H1 (cell line): ENCODE measurements around the gene CDH26. TPM values are rescaled to one million over a fixed set of nuclear protein-coding genes. Genes with fewer than 3 reads are reported as not detected.

Experiments used
- CTCF ChIA-PET: fragments of 300-600 bp; sonication (Branson Sonifier 250); formaldehyde crosslinking; loops from one replicate; lab custom pipeline; 2021; ENCODE audit not compliant: partially characterized antibody; lab: Charles Lee
- POLR2A ChIA-PET: fragments of 300-600 bp; sonication (Branson Sonifier 250); formaldehyde crosslinking; loops from one replicate; lab custom pipeline; 2021; ENCODE audit warnings: inconsistent platforms; ENCODE audit not compliant: partially characterized antibody; lab: Charles Lee
- DNase-seq, 2 experiments: peaks; one replicate each; pipeline versions ENCODE4 v3.0.0 to v3.0.0-alpha.2; 2010 to 2022; ENCODE audit warnings: low spot score in 2 of 2, low read depth in 1 of 2, mixed read lengths in 1 of 2
- FAIRE-seq: peaks from 2 replicates; lab custom pipeline; 2011; peaks lifted over from hg19 to GRCh38; lab: Jason Lieb, UNC
- H2AFZ ChIP-seq: 2 replicates; pipeline ENCODE4 v1.8.1; 2012; ENCODE audit warnings: low read length, inconsistent platforms
- H2AK5ac ChIP-seq: 2 replicates; pipeline ENCODE4 v1.6.1; 2013; ENCODE audit warnings: low read depth, low read length
- H2BK120ac ChIP-seq: replicated peaks from 2 replicates; pipeline ENCODE3; 2013; ENCODE audit warnings: low read depth, low read length, inconsistent platforms
- H2BK12ac ChIP-seq: 2 replicates; pipeline ENCODE4 v1.6.1; 2013; ENCODE audit warnings: low read depth, low read length
- H2BK15ac ChIP-seq: 2 replicates; pipeline ENCODE4 v1.6.1; 2013; ENCODE audit warnings: low read length
- H2BK20ac ChIP-seq: 2 replicates; pipeline ENCODE4 v1.6.1; 2013; ENCODE audit warnings: low read length
- H2BK5ac ChIP-seq: 2 replicates; pipeline ENCODE4 v1.6.1; 2013; ENCODE audit warnings: low read depth, low read length
- H3K14ac ChIP-seq: 2 replicates; pipeline ENCODE4 v1.6.1; 2013; ENCODE audit warnings: inconsistent platforms; ENCODE audit not compliant: insufficient read length
- H3K18ac ChIP-seq: 2 replicates; pipeline ENCODE4 v1.6.1; 2013; ENCODE audit warnings: low read length; ENCODE audit errors: extremely low read depth
- H3K23ac ChIP-seq: 2 replicates; pipeline ENCODE4 v1.6.1; 2013; ENCODE audit warnings: inconsistent platforms; ENCODE audit not compliant: insufficient read length
- H3K23me2 ChIP-seq: 2 replicates; pipeline ENCODE4 v1.6.1; 2013; ENCODE audit warnings: low read depth, low read length
- H3K27ac ChIP-seq: 2 replicates; pipeline ENCODE4 v1.6.1; 2011; ENCODE audit warnings: low read depth, low read length, inconsistent platforms
- H3K27me3 ChIP-seq, 4 experiments: replicated peaks in 1 of 4; 1 replicate in 1 of 4; 2 replicates in 3 of 4; pipeline versions ENCODE4 v1.6.1 to v1.8.1; 2011 to 2013; ENCODE audit warnings: low read length in 3 of 4, mild to moderate bottlenecking in 3 of 4, inconsistent platforms in 2 of 4, mixed read lengths in 2 of 4, moderate library complexity in 1 of 4; ENCODE audit not compliant: control insufficient read depth in 3 of 4, insufficient read depth in 3 of 4; ENCODE audit errors: extremely low read depth in 1 of 4
- H3K36me3 ChIP-seq, 4 experiments: 2 replicates each; pipeline versions ENCODE4 v1.6.1 to v1.8.1; 2011 to 2013; ENCODE audit warnings: mild to moderate bottlenecking in 4 of 4, low read length in 3 of 4, moderate library complexity in 2 of 4, control low read depth in 1 of 4, inconsistent platforms in 1 of 4; ENCODE audit not compliant: insufficient read depth in 4 of 4, control insufficient read depth in 2 of 4
- H3K4ac ChIP-seq: replicated peaks from 2 replicates; pipeline ENCODE3; 2013; ENCODE audit warnings: low read length, low read depth, mixed read lengths, inconsistent platforms; ENCODE audit not compliant: insufficient read length
- H3K4me1 ChIP-seq, 4 experiments: replicated peaks in 1 of 4; 1 replicate in 1 of 4; 2 replicates in 3 of 4; pipeline versions ENCODE4 v1.6.1 to v1.8.1; 2011 to 2013; ENCODE audit warnings: low read length in 3 of 4, inconsistent platforms in 2 of 4, mixed read lengths in 1 of 4; ENCODE audit not compliant: insufficient read depth in 4 of 4, control insufficient read depth in 3 of 4
- H3K4me2 ChIP-seq, 2 experiments: 2 replicates each; pipeline versions ENCODE4 v1.6.1 to v1.8.1; 2011 to 2013; ENCODE audit warnings: low read depth in 2 of 2, low read length in 2 of 2, control low read depth in 1 of 2, inconsistent platforms in 1 of 2, mild to moderate bottlenecking in 1 of 2; ENCODE audit not compliant: insufficient read depth in 1 of 2
- H3K4me3 ChIP-seq, 4 experiments: fragments of 200-600, 300-600 bp in 1 of 4; sonication (generic), shearing (Covaris generic), sonication (Bioruptor Twin) in 1 of 4; 2 replicates each; pipeline versions ENCODE4 v1.5.1 to v1.8.1; 2011 to 2016; ENCODE audit warnings: low read length in 4 of 4, low read depth in 3 of 4, control low read depth in 2 of 4, inconsistent platforms in 2 of 4, mild to moderate bottlenecking in 2 of 4, mixed read lengths in 1 of 4, moderate library complexity in 1 of 4; ENCODE audit not compliant: insufficient read depth in 2 of 4; ENCODE audit errors: extremely low read depth in 1 of 4
- H3K56ac ChIP-seq: replicated peaks from 2 replicates; pipeline ENCODE3; 2013; ENCODE audit warnings: low read depth, mild to moderate bottlenecking, mixed read lengths, low read length, inconsistent platforms; ENCODE audit not compliant: insufficient read length
- H3K79me1 ChIP-seq: 2 replicates; pipeline ENCODE4 v1.6.1; 2013; ENCODE audit warnings: low read depth, low read length, control low read depth
- H3K79me2 ChIP-seq, 2 experiments: 2 replicates each; pipeline versions ENCODE4 v1.6.1 to v1.8.1; 2012 to 2013; ENCODE audit warnings: low read length in 2 of 2, mild to moderate bottlenecking in 2 of 2, inconsistent platforms in 1 of 2; ENCODE audit not compliant: insufficient read depth in 2 of 2, control insufficient read depth in 1 of 2
- H3K9ac ChIP-seq, 4 experiments: replicated peaks in 1 of 4; 1 replicate in 1 of 4; 2 replicates in 3 of 4; pipeline versions ENCODE4 v1.6.1 to v1.8.1; 2011 to 2013; ENCODE audit warnings: low read depth in 3 of 4, low read length in 3 of 4, control low read depth in 2 of 4, mild to moderate bottlenecking in 2 of 4, moderate library complexity in 2 of 4, inconsistent platforms in 1 of 4; ENCODE audit errors: extremely low read depth in 1 of 4
- H3K9me3 ChIP-seq, 2 experiments: 2 replicates each; pipeline versions ENCODE4 v1.6.1 to v1.8.1; 2012 to 2013; ENCODE audit warnings: mild to moderate bottlenecking in 2 of 2, moderate library complexity in 2 of 2, control low read depth in 1 of 2, inconsistent platforms in 1 of 2, low read depth in 1 of 2, low read length in 1 of 2, mixed read lengths in 1 of 2; ENCODE audit not compliant: insufficient read depth in 2 of 2
- H4K20me1 ChIP-seq, 2 experiments: replicated peaks in 1 of 2; 2 replicates each; pipeline versions ENCODE3 to v1.8.1; 2011 to 2013; ENCODE audit warnings: inconsistent platforms in 2 of 2, low read length in 2 of 2, mild to moderate bottlenecking in 1 of 2; ENCODE audit not compliant: insufficient read depth in 2 of 2, control insufficient read depth in 1 of 2
- H4K5ac ChIP-seq: 2 replicates; pipeline ENCODE4 v1.6.1; 2013; ENCODE audit warnings: low read length, low read depth, mixed read lengths, inconsistent platforms; ENCODE audit not compliant: insufficient read length
- H4K8ac ChIP-seq: 2 replicates; pipeline ENCODE4 v1.8.0; 2013; ENCODE audit warnings: mild to moderate bottlenecking, moderate library complexity, low read length, inconsistent platforms; ENCODE audit not compliant: insufficient read depth; ENCODE audit errors: extremely low read depth
- H4K91ac ChIP-seq: replicated peaks from 2 replicates; pipeline ENCODE3; 2013; ENCODE audit warnings: low read length, mixed read lengths, inconsistent platforms; ENCODE audit not compliant: insufficient read length
- EZH2 ChIP-seq: fragments of 200-600 bp; sonication (generic); IDR thresholded peaks from 2 replicates; pipeline ENCODE4 v1.7.1; 2012; ENCODE audit warnings: low read depth, mild to moderate bottlenecking, moderate library complexity, low read length, inconsistent platforms; ENCODE audit not compliant: severe bottlenecking
- JUN ChIP-seq: IDR thresholded peaks from 2 replicates; pipeline ENCODE4 v1.6.1; 2011; ENCODE audit warnings: low read depth, mild to moderate bottlenecking, improper control_type of control experiment, low read length
- NRF1 ChIP-seq: IDR thresholded peaks from 2 replicates; pipeline ENCODE4 v1.6.1; 2011; ENCODE audit warnings: mild to moderate bottlenecking, low read depth, low read length, improper control_type of control experiment
- POLR2A ChIP-seq, 2 experiments: IDR thresholded peaks; 1 replicate in 1 of 2; 2 replicates in 1 of 2; pipeline ENCODE4 v1.6.1; 2011; ENCODE audit warnings: low read depth in 2 of 2, low read length in 2 of 2, mild to moderate bottlenecking in 2 of 2; ENCODE audit errors: control extremely low read depth in 1 of 2
- RXRA ChIP-seq: IDR thresholded peaks from 2 replicates; pipeline ENCODE4 v1.6.1; 2011; ENCODE audit warnings: low read depth, mild to moderate bottlenecking, low read length, moderate library complexity; ENCODE audit not compliant: insufficient read depth
- SRF ChIP-seq: IDR thresholded peaks from 2 replicates; pipeline ENCODE4 v1.6.1; 2011; ENCODE audit warnings: mild to moderate bottlenecking, low read depth, low read length, moderate library complexity
- TBP ChIP-seq: IDR thresholded peaks from 2 replicates; pipeline ENCODE4 v1.6.1; 2011; ENCODE audit warnings: low read depth, low read length, improper control_type of control experiment
- WGBS, 2 experiments: shearing (Covaris generic) in 1 of 2; methylation state at CpG; one replicate each; pipeline versions ENCODE4 v1.1.6 to v1.1.7; 2013 to 2015; ENCODE audit warnings: low lambda C conversion rate in 2 of 2, mixed read lengths in 2 of 2, inconsistent platforms in 1 of 2, low coverage in 1 of 2, missing lambda C conversion rate in 1 of 2; ENCODE audit not compliant: insufficient replicate concordance in 2 of 2, insufficient coverage in 1 of 2, insufficient read length in 1 of 2; ENCODE audit errors: extremely low coverage in 1 of 2, missing lambda C conversion rate in 1 of 2; 5-methylcytosine and 5-hydroxymethylcytosine counted together
- polyA plus RNA-seq, 7 experiments: library from polyadenylated mRNA; depleted of rRNA in 3 of 7; stranded (reverse) in 5 of 7; unstranded in 2 of 7; fragments of >200 nt in 5 of 7; fragments of 200-250 nt in 2 of 7; gene quantifications; 1 replicate in 5 of 7; 2 replicates in 1 of 7; 4 replicates in 1 of 7; pipeline versions ENCODE4 v1.2.1 to v1.2.3, GENCODE V29; 2011 to 2013; ENCODE audit warnings: missing spikeins in 2 of 7, mixed read lengths in 2 of 7
- total RNA-seq: library from RNA; stranded (reverse); fragmentation: NEBNext Ultra II Directional; extraction: Animal tissue kit (Norgen Biotek cat#: 25700); gene quantifications from 2 replicates; pipeline ENCODE4 v1.2.1, GENCODE V29; 2021

Gene CDH26
- total and polyA plus RNA-seq, 2 of the 8 experiments (the other 6 are each of a cell fraction or from before 2014, with no cell fraction given), result 1.5 to 1.7 TPM

GRCh38 chr20:60046436-60046835 is 88.2 kb downstream of the CDH26 start:
- no peak overlapping the region for H3K4ac ChIP-seq
- H3K4me2 ChIP-seq, result no peak overlapping the region
- no peak overlapping the region for H3K4me3 ChIP-seq
- H2BK120ac ChIP-seq, result no peak overlapping the region
- no peak overlapping the region for H4K91ac ChIP-seq
- no peak overlapping the region for H4K8ac ChIP-seq
- H2AFZ ChIP-seq, result no peak overlapping the region
- 90% methylated on average over 2 of the region's 2 CpGs; no CpG with 5 or more reads in 1 of the 2 experiments for WGBS, 2 experiments
- no peaks in the 10 kb centered on the region for H3K4me1 ChIP-seq
- no peak for TF ChIP-seq TBP
- TF ChIP-seq RXRA, result no peak
- TF ChIP-seq JUN, result no peak
- TF ChIP-seq NRF1, result no peak
- no peak for TF ChIP-seq EZH2
- TF ChIP-seq SRF, result no peak
- no peak for TF ChIP-seq POLR2A (IDR thresholded peaks at IDR 0.05; ENCODE audit: control extremely low read depth in 1 of 2, low read depth in 2 of 2, low read length in 2 of 2)
- ChIA-PET CTCF (interaction anchor here (0.7 to 1.3 kb wide), 4 partner anchors 9 to 100 kb away, joined by 3 to 5 read pairs (median 4); no protein-coding TSS in a partner anchor), POLR2A (no interaction called here)
- H2AK5ac ChIP-seq, result no peak overlapping the region
- H2BK20ac ChIP-seq, result no peak overlapping the region
- no peak overlapping the region for H4K5ac ChIP-seq
- H2BK5ac ChIP-seq, result no peak overlapping the region
- no peak overlapping the region for H3K23ac ChIP-seq
- no peak overlapping the region for H3K14ac ChIP-seq
- H3K36me3 ChIP-seq, result no peaks in the 10 kb centered on the region
- no peaks in the 10 kb centered on the region for H3K27me3 ChIP-seq
- no peak overlapping the region for H3K56ac ChIP-seq
- H3K27ac ChIP-seq, result no peak overlapping the region
- H3K18ac ChIP-seq, result no peak overlapping the region
- no peaks in the 10 kb centered on the region for H3K79me2 ChIP-seq
- H3K23me2 ChIP-seq, result no peaks in the 10 kb centered on the region
- no peak overlapping the region for H3K9ac ChIP-seq
- H3K79me1 ChIP-seq, result no peaks in the 10 kb centered on the region
- H3K9me3 ChIP-seq, result no peaks in the 10 kb centered on the region
- H2BK15ac ChIP-seq, result no peak overlapping the region
- H2BK12ac ChIP-seq, result no peak overlapping the region
- FAIRE-seq, result no peak
- H4K20me1 ChIP-seq, result no peaks in the 10 kb centered on the region
- no peak for DNase-seq
